SK-N-SH (cell line): ENCODE results near the gene NUP107. TPM values are rescaled to one million over a fixed set of nuclear protein-coding genes. Genes with fewer than 3 reads are reported as not detected.

Source experiments
- CTCF ChIA-PET: fragments of 300-600, 350-600 bp; formaldehyde crosslinking; extraction: SDS; loops from one replicate; lab custom pipeline; 2021; lab: Yijun Ruan, JAX
- POLR2A ChIA-PET: fragments of 350-600 bp; sonication (Branson Sonifier 250); formaldehyde crosslinking; extraction: SDS; loops from one replicate; lab custom pipeline; 2020; ENCODE audit warnings: antibody characterized with exemption, inconsistent platforms; lab: Yijun Ruan, JAX
- DNase-seq: peaks from one replicate; pipeline ENCODE4 v3.0.0; 2012
- H2AFZ ChIP-seq: fragments of 200-600 bp; sonication (generic); 2 replicates; pipeline ENCODE4 v1.8.1; 2016; ENCODE audit warnings: antibody characterized with exemption, mild to moderate bottlenecking, low read depth
- H3F3A ChIP-seq: fragments of 200-600 bp; sonication (generic); replicated peaks from 2 replicates; pipeline ENCODE3; 2016; ENCODE audit warnings: antibody characterized with exemption, mild to moderate bottlenecking; ENCODE audit not compliant: insufficient read depth
- H3K27ac ChIP-seq, 2 experiments: fragments of 200-500 bp in 1 of 2; fragments of 200-600 bp in 1 of 2; sonication (Bioruptor generic) in 1 of 2; sonication (generic), shearing (Covaris generic) in 1 of 2; 2 replicates each; pipeline versions ENCODE4 v1.5.1 to v1.6.1; 2014 to 2016; ENCODE audit warnings: low read depth in 2 of 2, inconsistent platforms in 1 of 2, low read length in 1 of 2, mild to moderate bottlenecking in 1 of 2, mixed read lengths in 1 of 2
- H3K27me3 ChIP-seq: fragments of 200-600 bp; sonication (generic), shearing (Covaris generic); 2 replicates; pipeline ENCODE4 v1.6.1; 2016; ENCODE audit warnings: mixed run types; ENCODE audit not compliant: insufficient read depth
- H3K36me3 ChIP-seq, 2 experiments: fragments of 200-500 bp in 1 of 2; fragments of 200-600 bp in 1 of 2; sonication (Bioruptor generic) in 1 of 2; sonication (generic) in 1 of 2; replicated peaks in 1 of 2; 2 replicates each; pipeline versions ENCODE3 to v1.5.1; 2014 to 2016; ENCODE audit warnings: low read length in 1 of 2, mild to moderate bottlenecking in 1 of 2; ENCODE audit not compliant: insufficient read depth in 2 of 2, control insufficient read depth in 1 of 2
- H3K4me1 ChIP-seq, 2 experiments: fragments of 200-500 bp in 1 of 2; fragments of 200-600 bp in 1 of 2; sonication (Bioruptor generic) in 1 of 2; sonication (generic), shearing (Covaris generic) in 1 of 2; 2 replicates each; pipeline versions ENCODE4 v1.5.1 to v1.6.1; 2014 to 2016; ENCODE audit warnings: low read depth in 1 of 2, low read length in 1 of 2, mixed run types in 1 of 2; ENCODE audit not compliant: insufficient read depth in 2 of 2, control insufficient read depth in 1 of 2
- H3K4me2 ChIP-seq: fragments of 200-600 bp; sonication (generic), shearing (Covaris generic); 2 replicates; pipeline ENCODE4 v1.6.1; 2017; ENCODE audit warnings: mixed run types
- H3K4me3 ChIP-seq, 2 experiments: fragments of 200-500 bp in 1 of 2; fragments of 200-600 bp in 1 of 2; sonication (Bioruptor generic) in 1 of 2; sonication (generic), shearing (Covaris generic) in 1 of 2; 2 replicates each; pipeline versions ENCODE4 v1.5.1 to v1.8.1; 2014 to 2016; ENCODE audit warnings: low read depth in 2 of 2, inconsistent platforms in 1 of 2, low read length in 1 of 2, mild to moderate bottlenecking in 1 of 2, mixed read lengths in 1 of 2, moderate library complexity in 1 of 2
- H3K79me2 ChIP-seq: fragments of 200-600 bp; sonication (generic); 2 replicates; pipeline ENCODE4 v1.8.1; 2017; ENCODE audit warnings: mild to moderate bottlenecking; ENCODE audit not compliant: insufficient read depth
- H3K9ac ChIP-seq: fragments of 200-600 bp; sonication (generic); 2 replicates; pipeline ENCODE4 v1.6.1; 2017; ENCODE audit warnings: mixed run types
- H3K9me2 ChIP-seq: fragments of 200-600 bp; sonication (generic); 2 replicates; pipeline ENCODE4 v1.6.1; 2017; ENCODE audit warnings: mixed run types
- H3K9me3 ChIP-seq: fragments of 200-600 bp; sonication (generic); 2 replicates; pipeline ENCODE4 v1.6.1; 2017; ENCODE audit warnings: mixed run types, mild to moderate bottlenecking, moderate library complexity
- H4K20me1 ChIP-seq: fragments of 200-600 bp; sonication (generic); 2 replicates; pipeline ENCODE4 v1.6.1; 2017; ENCODE audit warnings: mild to moderate bottlenecking, mixed run types; ENCODE audit not compliant: insufficient read depth
- CHD2 ChIP-seq: fragments of 150-350 bp; IDR thresholded peaks from 2 replicates; pipeline ENCODE4 v1.6.1; 2018; ENCODE audit warnings: low read length; ENCODE audit not compliant: partially characterized antibody
- ELF1 ChIP-seq: IDR thresholded peaks from 2 replicates; pipeline ENCODE4 v1.4.0; 2012
- EP300 ChIP-seq, 2 experiments: IDR thresholded peaks; 2 replicates each; pipeline versions ENCODE4 v1.4.0 to v1.6.1; 2012; ENCODE audit warnings: borderline replicate concordance in 1 of 2, low read depth in 1 of 2, low read length in 1 of 2
- FOSL2 ChIP-seq: IDR thresholded peaks from 2 replicates; pipeline ENCODE4 v1.4.0; 2012; ENCODE audit warnings: low read depth, mild to moderate bottlenecking, moderate library complexity, borderline replicate concordance
- GABPA ChIP-seq: IDR thresholded peaks from 2 replicates; pipeline ENCODE4 v1.4.0; 2012; ENCODE audit warnings: low read depth, mild to moderate bottlenecking
- GATA2 ChIP-seq: sonication (generic); formaldehyde crosslinking; IDR thresholded peaks from 2 replicates; pipeline ENCODE4 v1.5.0; 2020; ENCODE audit warnings: mild to moderate bottlenecking, missing genetic modification reagents
- MEF2A ChIP-seq: IDR thresholded peaks from 2 replicates; pipeline ENCODE4 v1.4.0; 2012; ENCODE audit warnings: low read depth, borderline replicate concordance
- NFIC ChIP-seq: IDR thresholded peaks from 2 replicates; pipeline ENCODE4 v1.4.0; 2012; ENCODE audit warnings: borderline replicate concordance
- NRF1 ChIP-seq: IDR thresholded peaks from 2 replicates; pipeline ENCODE4 v1.6.1; 2012; ENCODE audit warnings: low read depth, mild to moderate bottlenecking, low read length
- RFX5 ChIP-seq: IDR thresholded peaks from 2 replicates; pipeline ENCODE4 v1.6.1; 2012; ENCODE audit warnings: mild to moderate bottlenecking, improper control_type of control experiment, low read length
- SMC3 ChIP-seq: IDR thresholded peaks from 2 replicates; pipeline ENCODE4 v1.6.1; 2012; ENCODE audit warnings: low read depth, low read length, improper control_type of control experiment
- TAF1 ChIP-seq: IDR thresholded peaks from 2 replicates; pipeline ENCODE4 v1.6.1; 2012; ENCODE audit warnings: low read depth, mild to moderate bottlenecking, low read length, moderate library complexity, borderline replicate concordance
- TEAD4 ChIP-seq: IDR thresholded peaks from 2 replicates; pipeline ENCODE4 v1.4.0; 2012; ENCODE audit warnings: mild to moderate bottlenecking, borderline replicate concordance; ENCODE audit not compliant: insufficient read depth
- YY1 ChIP-seq: IDR thresholded peaks from 2 replicates; pipeline ENCODE4 v1.4.0; 2012; ENCODE audit warnings: low read depth, mild to moderate bottlenecking
- ZBTB33 ChIP-seq: IDR thresholded peaks from 2 replicates; pipeline ENCODE4 v1.4.0; 2012; ENCODE audit warnings: low read depth, borderline replicate concordance
- WGBS: methylation state at CpG from one replicate; pipeline ENCODE4 v1.1.6; 2017; ENCODE audit warnings: low lambda C conversion rate; 5-methylcytosine and 5-hydroxymethylcytosine counted together
- polyA plus RNA-seq, 3 experiments: library from polyadenylated mRNA; depleted of rRNA; stranded (reverse); fragments of >200 nt; gene quantifications; 2 replicates each; pipeline ENCODE4 v1.2.3, GENCODE V29; 2012

Gene NUP107
- polyA plus RNA-seq, 1 of the 3 experiments (the other 2 are of a cell fraction) = 30.9 TPM

DNA sequence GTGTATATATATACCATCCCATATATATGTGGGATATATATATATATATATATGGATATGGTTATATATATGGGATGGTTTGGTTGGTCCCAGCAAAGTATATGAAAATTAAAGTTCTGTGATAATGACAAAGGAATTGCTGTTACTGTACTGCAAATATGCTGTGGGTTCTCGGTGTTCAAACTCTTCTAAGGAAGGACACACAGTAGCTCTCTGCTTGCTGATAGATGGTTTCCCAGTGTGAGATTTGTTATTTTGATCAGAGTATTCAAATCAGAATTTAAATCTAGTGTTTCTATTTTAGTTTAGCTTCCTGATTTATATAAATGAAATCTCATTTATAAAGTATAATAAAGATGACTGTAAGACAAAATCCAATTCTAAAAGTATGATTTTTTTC is 78.9 kb downstream of the NUP107 start (continued):
- no peak for TF ChIP-seq CHD2

DNA sequence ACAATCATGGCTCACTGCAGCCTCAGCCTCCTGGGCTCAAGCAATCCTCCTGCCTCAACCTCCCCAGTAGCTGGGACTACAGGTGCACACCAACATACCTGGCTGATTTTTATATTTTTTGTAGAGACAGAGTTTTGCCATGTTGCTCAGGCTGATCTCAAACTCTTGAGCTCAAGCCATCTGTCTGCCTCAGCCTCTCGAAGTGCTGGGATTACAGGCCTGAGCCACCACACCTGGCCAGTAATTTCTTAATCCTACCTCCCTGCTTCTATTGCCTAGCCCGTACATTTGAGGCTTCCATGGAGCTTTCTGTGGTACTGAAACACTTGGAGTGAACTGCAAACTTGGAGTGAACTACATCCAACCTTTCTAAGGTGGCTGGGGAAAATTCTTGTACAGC is 79.9 kb downstream of the NUP107 start:
- peaks cover 3% of the 10 kb centered on the region for H3F3A ChIP-seq
- peaks cover 2 to 16% of the 10 kb centered on the region in 2 experiments for H3K36me3 ChIP-seq
- H3K4me3 ChIP-seq = no peak overlapping the region
- H3K79me2 ChIP-seq = no peaks in the 10 kb centered on the region
- CTCF ChIA-PET = no interaction called here
- no peak for TF ChIP-seq MEF2A
- no peak for TF ChIP-seq TEAD4
- TF ChIP-seq EP300 (IDR thresholded peaks at IDR 0.05; ENCODE audit: borderline replicate concordance in 1 of 2, low read depth in 1 of 2, low read length in 1 of 2) = no peak
- no peak for TF ChIP-seq NRF1
- no peak for TF ChIP-seq TAF1
- no peak for TF ChIP-seq RFX5
- TF ChIP-seq SMC3 = no peak
- H3K27ac ChIP-seq = no peak overlapping the region
- H3K9me3 ChIP-seq = no peaks in the 10 kb centered on the region
- H3K4me2 ChIP-seq = no peak overlapping the region
- H3K9ac ChIP-seq = no peak overlapping the region
- DNase-seq = no peak
- WGBS = 100% methylated on average over 2 of the region's 2 CpGs
- no peak overlapping the region for H2AFZ ChIP-seq
- no peaks in the 10 kb centered on the region for H3K27me3 ChIP-seq
- POLR2A ChIA-PET = no interaction called here
- no peaks in the 10 kb centered on the region; a peak in 1 of 4 replicates for H3K4me1 ChIP-seq
- no peaks in the 10 kb centered on the region for H3K9me2 ChIP-seq
- no peaks in the 10 kb centered on the region for H4K20me1 ChIP-seq

DNA sequence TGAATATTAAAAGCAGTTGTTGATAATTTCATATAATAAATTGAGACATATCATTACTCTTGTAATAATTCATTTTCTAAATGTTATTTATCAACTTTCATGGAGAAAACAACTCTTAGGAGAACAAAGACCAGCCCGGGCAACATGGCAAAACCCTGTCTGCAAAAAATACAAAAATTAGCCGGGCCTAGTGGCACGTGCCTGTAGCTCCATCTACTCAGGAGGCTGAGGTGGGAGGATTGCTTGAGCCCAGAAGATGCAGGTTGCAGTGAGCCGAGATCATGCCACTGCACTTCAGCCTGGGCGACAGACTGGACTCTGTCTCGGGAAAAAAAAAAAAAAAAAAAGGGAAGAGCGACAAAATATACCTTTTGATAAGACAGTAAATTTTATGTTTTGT is 80.4 kb downstream of the NUP107 start:
- H3F3A ChIP-seq = peaks cover 3% of the 10 kb centered on the region
- WGBS = 94% methylated on average over 7 of the region's 7 CpGs
- ChIA-PET CTCF (no interaction called here), POLR2A (no interaction called here)
- no peaks in the 10 kb centered on the region for H3K27me3 ChIP-seq
- H3K9me2 ChIP-seq = no peaks in the 10 kb centered on the region
- TF ChIP-seq RFX5 (no peak), NFIC (no peak), GATA2 (CRISPR knock-in tag) (no peak), ZBTB33 (no peak), TAF1 (no peak), GABPA (no peak), SMC3 (no peak), ELF1 (no peak), YY1 (no peak), FOSL2 (no peak)
- no peaks in the 10 kb centered on the region; a peak in 1 of 4 replicates for H3K4me1 ChIP-seq
- H3K4me2 ChIP-seq = no peak overlapping the region
- peaks cover 2 to 16% of the 10 kb centered on the region in 2 experiments for H3K36me3 ChIP-seq
- H3K9ac ChIP-seq = no peak overlapping the region
- H4K20me1 ChIP-seq = no peaks in the 10 kb centered on the region
- no peak overlapping the region for H3K4me3 ChIP-seq
- H2AFZ ChIP-seq = no peak overlapping the region
- no peak for DNase-seq
- H3K9me3 ChIP-seq = no peaks in the 10 kb centered on the region
- no peak overlapping the region for H3K27ac ChIP-seq
- no peaks in the 10 kb centered on the region for H3K79me2 ChIP-seq
